Fibroblast of the aortic adventitia (primary cell): Measurements from ENCODE around the gene ACVRL1. TPM values are rescaled to one million over a fixed set of nuclear protein-coding genes. Genes with fewer than 3 reads are reported as not detected.

Source experiments
- DNase-seq: peaks from one replicate; pipeline ENCODE4 v3.0.0-alpha.2; 2010; ENCODE audit warnings: low read depth
- H3K4me3 ChIP-seq: 2 replicates; pipeline ENCODE4 v1.5.1; 2011; ENCODE audit warnings: low read depth, mild to moderate bottlenecking, control low read depth, low read length, moderate library complexity
- total RNA-seq: library from RNA; depleted of rRNA; stranded (reverse); fragments of >200 nt; gene quantifications from 2 replicates; pipeline ENCODE4 v1.2.3, GENCODE V29; 2012; ENCODE audit warnings: low replicate concordance
- TF ChIP-seq, protein P1 (sequence below): IDR thresholded peaks from 2 replicates; pipeline ENCODE4 v1.5.1; 2011; ENCODE audit warnings: mild to moderate bottlenecking, low read length, control low read depth, inconsistent platforms; ENCODE audit not compliant: insufficient read depth

ACVRL1 gene
- total RNA-seq, 1 donor, result 56.5 TPM

- H3K4me3 ChIP-seq, result peak overlapping the region; percentile 6
- DNase-seq, result peak; percentile 33
- TF ChIP-seq, protein P1, sequence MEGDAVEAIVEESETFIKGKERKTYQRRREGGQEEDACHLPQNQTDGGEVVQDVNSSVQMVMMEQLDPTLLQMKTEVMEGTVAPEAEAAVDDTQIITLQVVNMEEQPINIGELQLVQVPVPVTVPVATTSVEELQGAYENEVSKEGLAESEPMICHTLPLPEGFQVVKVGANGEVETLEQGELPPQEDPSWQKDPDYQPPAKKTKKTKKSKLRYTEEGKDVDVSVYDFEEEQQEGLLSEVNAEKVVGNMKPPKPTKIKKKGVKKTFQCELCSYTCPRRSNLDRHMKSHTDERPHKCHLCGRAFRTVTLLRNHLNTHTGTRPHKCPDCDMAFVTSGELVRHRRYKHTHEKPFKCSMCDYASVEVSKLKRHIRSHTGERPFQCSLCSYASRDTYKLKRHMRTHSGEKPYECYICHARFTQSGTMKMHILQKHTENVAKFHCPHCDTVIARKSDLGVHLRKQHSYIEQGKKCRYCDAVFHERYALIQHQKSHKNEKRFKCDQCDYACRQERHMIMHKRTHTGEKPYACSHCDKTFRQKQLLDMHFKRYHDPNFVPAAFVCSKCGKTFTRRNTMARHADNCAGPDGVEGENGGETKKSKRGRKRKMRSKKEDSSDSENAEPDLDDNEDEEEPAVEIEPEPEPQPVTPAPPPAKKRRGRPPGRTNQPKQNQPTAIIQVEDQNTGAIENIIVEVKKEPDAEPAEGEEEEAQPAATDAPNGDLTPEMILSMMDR, result peak; percentile 86
These were observed 16.4 kb downstream of the ACVRL1 start for GRCh38 chr12:51923506-51924365.

DNA sequence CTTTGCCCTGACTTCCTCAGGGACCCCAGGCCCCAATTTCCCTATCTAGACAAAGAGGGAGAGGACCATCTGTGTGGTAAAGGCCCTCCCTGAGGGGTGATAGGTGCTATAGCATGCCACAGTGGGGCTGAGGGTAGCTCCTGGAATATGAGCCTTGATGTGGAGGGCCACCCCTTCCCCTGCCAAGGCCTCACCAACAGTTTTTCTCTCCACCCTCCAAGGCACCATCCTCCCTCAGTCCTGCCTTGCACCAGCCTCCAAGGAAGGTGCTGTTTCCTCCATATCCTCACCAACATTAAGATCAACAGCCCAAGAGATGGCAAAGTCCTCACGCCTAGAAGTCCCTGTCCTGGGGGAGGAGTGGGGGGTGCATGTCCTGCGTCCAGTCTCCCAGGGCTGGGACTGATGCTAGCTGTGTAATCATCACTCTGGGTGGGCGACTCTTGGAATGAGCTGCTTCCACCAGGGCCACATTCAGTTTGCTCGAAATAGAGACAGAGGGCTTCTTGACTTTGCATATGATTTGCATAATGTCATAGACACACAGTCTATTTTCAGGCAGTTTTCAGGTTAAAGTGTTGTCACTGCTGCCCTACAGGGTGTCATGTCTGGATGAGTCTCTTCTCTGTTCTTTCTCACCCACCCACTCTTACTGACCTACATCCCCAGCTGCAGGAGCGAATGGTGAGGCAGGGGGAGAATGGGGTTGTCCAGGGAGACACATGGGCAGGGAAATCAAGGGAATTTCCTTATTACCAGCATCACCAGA, 17.4 kb downstream of the ACVRL1 start:
- H3K4me3 ChIP-seq, result no peak overlapping the region
- TF ChIP-seq, protein P1, result no peak
- no peak for DNase-seq

GRCh38 chr12:51925346-51926063, 18.2 kb downstream of the ACVRL1 start:
- TF ChIP-seq, protein P1, result no peak
- DNase-seq, result no peak
- no peak overlapping the region for H3K4me3 ChIP-seq

GRCh38 chr12:51926064-51926632, 18.8 kb downstream of the ACVRL1 start:
- H3K4me3 ChIP-seq, result no peak overlapping the region
- TF ChIP-seq, protein P1, result no peak
- DNase-seq, result peak; percentile 23

GRCh38 chr12:51926718-51927117, 19.4 kb downstream of the ACVRL1 start:
- TF ChIP-seq, protein P1, result peak; percentile 53
- H3K4me3 ChIP-seq, result no peak overlapping the region
- DNase-seq, result peak; percentile 55
